ENCODE data around the gene UBTD1.
A peak's percentile ranks its signal among the peaks of the same experiment; 100 is the strongest.

The UBTD1 gene

DNA sequence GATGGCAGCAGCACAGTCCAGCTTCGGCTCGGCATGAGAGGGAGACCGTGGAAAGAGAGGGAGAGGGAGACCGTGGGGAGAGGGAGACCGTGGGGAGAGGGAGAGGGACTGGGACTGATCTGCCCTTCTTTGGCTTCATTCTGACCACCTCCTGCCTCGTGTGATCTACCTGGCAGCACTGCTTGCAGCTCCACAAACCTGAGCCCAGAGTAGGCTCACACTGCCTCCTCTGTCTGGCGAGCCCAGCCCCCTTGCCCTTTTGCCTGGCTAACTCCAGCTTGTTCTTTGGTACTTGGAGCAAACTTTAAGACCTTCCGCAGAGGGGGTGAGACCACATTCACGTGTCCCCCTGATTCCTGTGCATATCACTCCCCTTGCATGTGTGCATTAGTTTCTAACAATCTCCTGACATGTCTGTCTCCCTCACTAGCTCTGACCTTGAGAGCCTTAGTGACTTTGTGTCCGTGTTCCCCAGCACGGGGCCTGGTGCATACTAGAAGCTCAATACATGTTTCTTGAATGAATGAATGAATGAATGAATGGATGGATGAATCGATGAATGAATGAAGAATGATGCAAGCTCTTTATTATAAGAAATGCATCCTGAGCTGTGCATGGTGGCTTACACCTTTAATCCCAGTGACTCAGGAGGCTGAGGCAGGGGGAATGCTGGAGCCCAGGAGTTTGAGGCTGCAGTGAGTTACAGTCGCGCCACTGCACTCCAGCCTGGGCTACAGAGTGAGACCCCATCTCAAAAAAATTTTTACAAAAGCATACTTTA is 31.2 kb downstream of the UBTD1 start:
- no peak for TF ChIP-seq CTCF (IDR thresholded peaks at IDR 0.05; ENCODE audit: low read depth, low read length, missing control alignments)
- H3K27ac ChIP-seq, result no peak overlapping the region
- H3K4me3 ChIP-seq (ENCODE audit: low read depth, low read length), result no peak overlapping the region
- no peaks in the 10 kb centered on the region for H3K27me3 ChIP-seq (replicated peaks)
- DNase-seq, result no peak
- no peaks in the 10 kb centered on the region for H3K36me3 ChIP-seq (replicated peaks)
- in situ Hi-C loops (cut with HindIII; ENCODE audit: low pct_ligation_motif_present, low sequenced_read_pairs), result no loop called here

DNA sequence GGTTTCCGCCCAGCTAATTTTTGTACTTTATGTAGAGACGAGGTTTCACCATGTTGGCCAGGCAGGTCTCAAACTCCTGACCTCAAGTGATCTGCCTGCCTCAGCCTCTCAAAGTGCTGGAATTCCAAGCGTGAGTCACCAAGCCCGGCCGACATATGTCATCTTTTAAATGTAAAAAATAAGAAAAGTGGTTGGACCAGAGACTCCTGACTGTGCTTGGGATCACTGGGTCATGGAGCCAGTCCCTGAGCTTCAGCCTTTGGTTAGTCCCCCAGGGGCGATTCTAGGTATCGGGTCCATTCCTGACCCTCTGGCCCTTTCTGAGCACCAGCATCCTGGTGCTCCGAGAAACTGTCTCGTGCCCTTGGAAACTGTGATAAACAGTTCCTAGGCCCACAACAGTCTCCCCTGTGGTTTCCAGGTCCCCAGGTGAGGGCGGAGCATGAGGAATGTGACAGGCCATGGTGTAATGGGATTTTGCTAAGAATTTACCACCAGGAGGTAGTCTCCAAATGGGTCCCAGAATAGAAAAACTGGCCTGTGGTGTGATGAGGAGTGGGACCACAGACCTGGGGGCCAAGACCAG is 32.8 kb downstream of the UBTD1 start:
- TF ChIP-seq CTCF (IDR thresholded peaks at IDR 0.05; ENCODE audit: low read depth, low read length, missing control alignments), result no peak
- Histone ChIP-seq H3K27me3 (replicated peaks) (no peaks in the 10 kb centered on the region), H3K36me3 (replicated peaks) (no peaks in the 10 kb centered on the region), H3K27ac (peak overlapping the region; percentile 47), H3K4me3 (ENCODE audit: low read depth, low read length) (no peak overlapping the region)
- DNase-seq, result peak; percentile 62
- in situ Hi-C loops (cut with HindIII; ENCODE audit: low pct_ligation_motif_present, low sequenced_read_pairs), result no loop called here

DNA sequence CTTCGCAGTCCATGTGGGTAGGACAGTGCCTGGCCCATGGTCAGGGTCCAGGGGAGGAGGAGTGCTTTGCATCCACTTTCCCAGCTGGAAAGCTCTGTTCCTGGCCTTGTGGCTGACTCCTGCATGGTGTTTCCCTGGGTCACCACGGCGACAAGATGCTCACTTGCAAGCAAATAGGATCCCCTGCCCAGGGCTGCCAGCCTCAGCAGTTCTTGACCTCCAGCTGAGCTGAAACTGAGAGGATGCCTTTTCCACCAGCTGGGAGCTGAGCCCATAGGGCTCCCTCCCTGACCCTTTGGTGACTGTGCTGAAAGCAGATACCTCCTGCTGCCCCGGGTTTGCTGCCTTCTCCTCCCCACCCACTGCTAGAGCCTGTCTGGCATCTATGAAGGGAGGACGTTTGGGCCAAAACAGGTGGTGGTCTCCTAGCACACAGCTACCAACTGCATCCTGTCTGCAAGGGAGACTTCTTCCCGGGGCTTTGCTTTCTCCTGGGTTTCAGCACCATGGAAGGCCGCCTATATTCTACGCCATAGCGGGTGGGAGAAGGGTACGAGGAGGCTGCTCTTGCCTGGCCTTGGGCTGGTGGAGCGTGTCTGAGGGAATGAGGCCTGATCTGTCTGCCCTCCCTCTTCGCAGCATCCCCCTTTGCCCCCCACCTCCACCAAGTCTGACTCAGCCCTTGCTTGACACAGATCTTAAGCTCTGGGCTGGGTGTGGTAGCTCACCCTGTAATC is 34.4 kb downstream of the UBTD1 start:
- Histone ChIP-seq H3K36me3 (replicated peaks) (no peaks in the 10 kb centered on the region), H3K27ac (no peak overlapping the region), H3K27me3 (replicated peaks) (no peaks in the 10 kb centered on the region), H3K4me3 (ENCODE audit: low read depth, low read length) (no peak overlapping the region)
- no peak for TF ChIP-seq CTCF (IDR thresholded peaks at IDR 0.05; ENCODE audit: low read depth, low read length, missing control alignments)
- peak; percentile 44 for DNase-seq
- in situ Hi-C loops (cut with HindIII; ENCODE audit: low pct_ligation_motif_present, low sequenced_read_pairs), result no loop called here

GRCh38 chr10:97533888-97534287 is 35.2 kb downstream of the UBTD1 start:
- DNase-seq, result no peak
- no peak for TF ChIP-seq CTCF (IDR thresholded peaks at IDR 0.05; ENCODE audit: low read depth, low read length, missing control alignments)
- Histone ChIP-seq H3K27ac (no peak overlapping the region), H3K36me3 (replicated peaks) (no peaks in the 10 kb centered on the region), H3K27me3 (replicated peaks) (no peaks in the 10 kb centered on the region), H3K4me3 (ENCODE audit: low read depth, low read length) (no peak overlapping the region)
- in situ Hi-C loops (cut with HindIII; ENCODE audit: low pct_ligation_motif_present, low sequenced_read_pairs), result no loop called here

DNA sequence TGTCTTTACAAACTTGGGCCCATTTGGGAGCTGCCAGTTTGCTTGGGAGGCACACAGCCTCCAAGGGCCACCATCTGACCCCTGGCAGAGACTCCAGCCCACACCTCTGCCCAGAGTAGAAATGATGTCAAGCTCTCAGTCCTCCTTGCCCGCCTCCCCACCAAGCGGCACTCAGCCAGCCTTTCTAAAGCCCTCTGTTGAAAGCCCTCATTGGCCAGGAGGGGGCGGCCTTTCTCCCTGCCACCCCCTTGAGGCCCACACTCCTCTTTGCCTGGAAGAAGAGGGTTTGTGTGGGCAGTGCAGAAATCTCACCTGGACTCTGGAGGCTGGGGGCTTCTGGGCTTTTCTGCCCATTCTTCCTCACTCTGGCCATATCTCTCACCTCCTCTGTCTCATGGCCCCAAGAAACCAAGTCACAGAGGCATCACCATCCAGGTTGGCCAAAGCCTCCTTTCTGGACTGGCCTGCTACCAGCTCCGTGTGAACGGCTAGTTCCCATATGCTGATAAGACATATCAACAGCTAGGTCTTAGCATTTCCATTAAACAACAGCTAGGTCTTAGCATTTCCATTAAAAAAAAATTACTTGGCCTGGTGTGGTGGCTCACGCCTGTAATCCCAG is 36.1 kb downstream of the UBTD1 start:
- no peaks in the 10 kb centered on the region for H3K27me3 ChIP-seq (replicated peaks)
- DNase-seq, result no peak
- no peaks in the 10 kb centered on the region for H3K36me3 ChIP-seq (replicated peaks)
- peak; percentile 83 for TF ChIP-seq CTCF (IDR thresholded peaks at IDR 0.05; ENCODE audit: low read depth, low read length, missing control alignments)
- H3K27ac ChIP-seq, result no peak overlapping the region
- in situ Hi-C loops (cut with HindIII; ENCODE audit: low pct_ligation_motif_present, low sequenced_read_pairs), result no loop called here
- no peak overlapping the region for H3K4me3 ChIP-seq (ENCODE audit: low read depth, low read length)

Data from brain microvascular endothelial cell (primary cell).